GM12891 (cell line): ENCODE data around the gene C1orf146.
"Not testable (repeated sequence)": the region's sequence is repeated elsewhere in the genome, so short reads cannot be mapped to it uniquely, and the experiment has no call there.

ENCODE experiments used
- DNase-seq: peaks from one replicate; pipeline ENCODE4 v3.0.0; 2011; ENCODE audit warnings: low spot score; ENCODE audit not compliant: insufficient read length
- FAIRE-seq: peaks from 2 replicates; lab custom pipeline; 2011; peaks lifted over from hg19 to GRCh38; lab: Jason Lieb, UNC
- PAX5 ChIP-seq: IDR thresholded peaks from 2 replicates; pipeline ENCODE4 v1.6.1; 2011; ENCODE audit warnings: low read length, moderate library complexity, mild to moderate bottlenecking; ENCODE audit not compliant: insufficient read depth, severe bottlenecking
- POLR2A ChIP-seq: IDR thresholded peaks from 2 replicates; pipeline ENCODE4 v1.6.1; 2011; ENCODE audit warnings: low read depth, low read length, control low read depth
- POLR2AphosphoS5 ChIP-seq: IDR thresholded peaks from 2 replicates; pipeline ENCODE4 v1.6.1; 2011; ENCODE audit warnings: low read depth, low read length, control low read depth
- POU2F2 ChIP-seq: IDR thresholded peaks from 2 replicates; pipeline ENCODE4 v1.6.1; 2011; ENCODE audit warnings: low read depth, mild to moderate bottlenecking, control low read depth, low read length, moderate library complexity
- SPI1 ChIP-seq: IDR thresholded peaks from 2 replicates; pipeline ENCODE4 v1.6.1; 2011; ENCODE audit warnings: low read depth, low read length, control low read depth
- TAF1 ChIP-seq: IDR thresholded peaks from 2 replicates; pipeline ENCODE4 v1.6.1; 2011; ENCODE audit warnings: low read depth, low read length, control low read depth

Gene C1orf146

DNA sequence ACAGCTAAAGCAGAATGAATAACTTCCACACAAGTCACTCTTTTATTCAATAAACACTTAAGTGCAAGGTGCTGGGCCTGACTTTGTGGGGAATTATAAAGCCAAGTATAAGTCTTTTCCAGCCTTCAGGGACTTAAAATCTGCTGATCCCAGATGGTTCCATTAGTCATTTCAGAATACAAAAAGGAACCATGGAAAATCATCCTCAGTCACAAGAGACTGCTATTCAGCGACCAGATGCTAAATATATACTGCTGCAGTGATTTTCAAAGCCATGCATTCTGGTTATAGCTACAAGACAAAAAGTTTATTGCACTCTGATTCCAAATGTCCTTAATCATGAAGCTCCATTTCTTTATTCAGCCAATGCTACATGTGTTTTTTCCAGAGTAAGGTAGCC is 55.3 kb downstream of the C1orf146 start:
- no peak for DNase-seq
- TF ChIP-seq TAF1: no peak
- no peak for TF ChIP-seq POLR2A
- TF ChIP-seq POU2F2: no peak
- no peak for TF ChIP-seq POLR2AphosphoS5
- TF ChIP-seq PAX5: no peak
- no peak for TF ChIP-seq SPI1
- no peak for FAIRE-seq

DNA sequence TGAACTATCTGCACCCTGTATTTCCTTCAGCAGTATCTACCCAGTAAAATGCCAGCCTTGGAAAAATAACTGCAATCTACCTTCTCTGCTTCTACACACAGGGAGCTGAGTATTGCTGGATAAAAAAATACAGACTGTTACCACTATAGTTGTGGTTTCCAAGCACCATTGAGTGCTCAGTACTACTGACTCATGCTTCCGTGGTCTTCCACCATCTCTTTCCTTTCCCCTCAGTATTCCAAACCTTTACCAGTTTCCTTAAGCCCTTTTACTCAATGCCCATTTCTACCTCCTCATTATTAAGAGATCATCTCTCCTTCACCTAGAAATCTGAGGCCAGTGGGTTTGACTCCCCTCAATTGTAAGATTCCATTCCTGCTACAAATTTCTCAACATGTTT is 57.2 kb downstream of the C1orf146 start:
- FAIRE-seq (no peak), DNase-seq (no peak)
- TF ChIP-seq TAF1: no peak
- no peak for TF ChIP-seq PAX5
- no peak for TF ChIP-seq POU2F2
- no peak for TF ChIP-seq SPI1
- no peak for TF ChIP-seq POLR2A
- no peak for TF ChIP-seq POLR2AphosphoS5

DNA sequence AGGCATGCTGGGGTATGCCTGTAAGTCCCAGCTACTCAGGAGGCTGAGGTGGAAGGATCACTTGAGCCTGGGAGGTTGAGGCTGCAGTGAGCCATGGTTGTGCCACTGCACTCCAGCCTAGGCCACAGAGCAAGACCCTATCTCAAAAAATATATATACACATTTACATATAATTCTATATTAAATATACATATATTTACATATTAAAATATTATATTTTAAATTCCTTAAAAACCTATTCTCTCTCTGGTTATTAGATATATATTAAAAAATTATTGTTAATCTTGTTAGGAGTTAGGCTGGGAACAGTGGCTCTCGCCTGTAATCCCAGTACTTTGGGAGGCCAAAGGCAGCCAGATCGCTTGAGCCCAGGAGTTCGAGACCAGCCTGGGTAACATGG is 58.4 kb downstream of the C1orf146 start:
- no peak for FAIRE-seq
- no peak for TF ChIP-seq POU2F2
- no peak for TF ChIP-seq PAX5
- TF ChIP-seq POLR2AphosphoS5: no peak
- no peak for TF ChIP-seq POLR2A
- no peak for TF ChIP-seq SPI1
- no peak for TF ChIP-seq TAF1

DNA sequence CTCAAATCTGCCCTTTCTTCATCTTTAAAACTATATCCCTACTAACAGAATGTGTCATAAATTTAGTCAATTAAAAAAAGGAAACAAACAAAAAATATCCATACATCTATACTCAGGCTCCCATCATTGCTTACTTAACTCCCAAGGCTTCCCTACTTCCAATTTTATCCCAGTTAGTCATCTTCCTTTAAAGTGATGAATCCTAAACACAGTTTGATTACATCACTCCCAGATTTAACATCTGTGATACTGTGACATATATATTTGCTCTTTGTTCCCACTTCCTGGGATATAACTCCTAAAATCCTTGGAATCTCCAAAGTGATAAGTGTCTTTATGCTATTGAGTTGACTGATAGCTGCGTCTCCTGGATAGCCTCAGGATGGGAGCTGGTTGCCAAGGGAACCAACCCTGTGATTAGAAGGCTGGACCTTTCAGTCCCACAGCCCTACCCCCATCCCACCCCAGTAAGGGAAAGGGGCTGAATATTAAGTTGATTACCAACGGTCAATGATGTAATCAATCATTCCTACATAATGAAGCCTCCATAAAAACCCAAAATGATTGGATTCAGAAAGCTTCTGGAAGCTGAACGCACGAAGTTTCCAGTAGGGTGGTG is 59.5 kb downstream of the C1orf146 start:
- TF ChIP-seq POLR2A: no peak
- no peak for TF ChIP-seq POU2F2
- TF ChIP-seq SPI1: no peak
- TF ChIP-seq TAF1: no peak
- no peak for TF ChIP-seq POLR2AphosphoS5
- TF ChIP-seq PAX5: no peak
- no peak for FAIRE-seq
- no peak for DNase-seq

More for the DNA sequence above, 58.4 kb downstream of the C1orf146 start:
- no peak for DNase-seq

DNA sequence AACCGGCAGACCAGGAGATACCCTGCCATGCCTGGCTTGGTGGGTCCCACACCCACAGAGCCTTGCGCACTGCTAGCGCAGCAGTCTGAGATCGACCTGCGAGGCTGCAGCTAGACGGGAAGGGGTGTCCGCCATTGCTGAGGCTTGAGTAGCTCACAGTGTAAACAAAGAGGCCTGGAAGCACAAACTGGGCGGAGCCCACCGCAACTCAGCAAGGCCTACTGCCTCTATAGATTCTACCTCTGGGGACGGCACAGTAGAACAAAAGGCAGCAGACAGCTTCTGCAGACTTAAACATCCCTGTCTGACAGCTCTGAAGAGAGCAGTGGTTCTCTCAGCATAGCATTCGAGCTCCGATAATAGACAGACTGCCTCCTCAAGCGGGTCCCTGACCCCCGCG is 62.1 kb downstream of the C1orf146 start:
- not testable (repeated sequence) for DNase-seq, FAIRE-seq

DNA sequence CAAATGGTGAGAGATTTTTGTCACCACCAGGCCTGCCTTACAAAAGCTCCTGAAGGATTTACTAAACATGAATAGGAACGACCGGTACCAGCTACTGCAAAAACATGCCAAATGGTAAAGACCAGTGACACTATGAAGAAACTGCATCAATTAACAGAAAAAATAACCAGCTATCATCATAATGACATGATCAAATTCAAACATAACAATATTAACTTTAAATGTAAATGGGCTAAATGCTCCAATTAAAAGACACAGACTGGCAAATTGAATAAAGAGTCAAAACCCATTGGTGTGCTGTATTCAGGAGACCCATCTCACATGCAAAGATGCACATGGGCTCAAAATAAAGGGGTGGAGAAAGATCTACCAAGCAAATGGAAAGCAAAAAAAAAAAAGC is 63.7 kb downstream of the C1orf146 start:
- DNase-seq, FAIRE-seq: not testable (repeated sequence)

DNA sequence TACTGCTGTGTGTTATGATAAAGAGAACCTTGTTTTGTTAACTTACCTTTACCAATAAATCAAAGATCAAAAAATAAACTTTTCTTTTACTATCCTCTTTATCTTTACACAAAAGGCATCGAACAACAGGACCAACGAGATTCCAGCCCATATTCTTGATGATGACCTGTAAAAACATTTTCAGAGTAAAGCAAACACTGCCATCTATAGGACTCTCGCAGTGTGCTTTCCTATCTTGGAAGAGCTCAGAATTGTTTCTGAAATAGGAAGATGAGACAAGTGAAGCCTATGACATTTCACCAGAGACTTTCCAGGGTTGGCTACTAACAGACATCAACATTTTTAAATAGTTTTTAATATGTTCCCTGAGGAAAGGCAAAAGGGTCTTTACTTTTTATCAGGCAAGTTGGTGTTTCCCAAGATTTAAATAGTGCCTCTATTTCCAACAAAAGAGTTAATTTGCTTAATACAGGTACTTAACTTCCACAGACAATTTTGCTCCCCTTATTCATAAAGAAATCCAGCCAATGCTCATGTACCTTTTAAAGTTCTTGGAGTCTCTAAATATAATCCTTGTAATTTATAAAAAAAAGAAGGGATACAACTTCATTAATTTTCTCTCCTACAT is 73.8 kb downstream of the C1orf146 start:
- FAIRE-seq (no peak), DNase-seq (no peak)
- TF ChIP-seq SPI1: no peak
- no peak for TF ChIP-seq POLR2A
- TF ChIP-seq POU2F2: no peak
- no peak for TF ChIP-seq POLR2AphosphoS5
- no peak for TF ChIP-seq TAF1
